HG02870 (cell line): Measurements from ENCODE around the gene CLBA1.

Experiments
- ATAC-seq: cut with Tn5 transposase; IDR thresholded peaks from one replicate; pipeline ENCODE4 v1.9.1; 2021; ENCODE audit warnings: mild to moderate bottlenecking, moderate library complexity; ENCODE audit not compliant: unreplicated experiment

Gene CLBA1

DNA sequence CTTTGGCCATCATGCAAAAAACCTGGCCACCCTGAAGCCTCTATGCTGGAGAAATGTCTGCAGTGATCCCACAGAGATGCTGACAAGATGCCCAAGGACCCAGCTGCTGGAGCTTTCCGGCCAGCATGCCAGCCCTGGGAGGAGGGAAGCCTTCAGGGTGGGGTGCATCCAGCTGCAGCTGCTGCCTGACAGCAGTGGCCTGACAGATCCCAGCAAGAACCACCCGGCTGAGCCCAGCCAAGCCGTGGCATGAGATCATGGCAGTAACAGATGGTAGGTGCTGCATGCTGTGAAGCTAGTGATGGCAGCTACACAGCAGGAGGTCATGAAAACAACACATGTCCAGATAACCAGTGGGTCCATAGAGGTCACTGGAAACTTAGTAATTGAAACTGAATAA is 13.8 kb downstream of the CLBA1 start:
- ATAC-seq, result no peak

DNA sequence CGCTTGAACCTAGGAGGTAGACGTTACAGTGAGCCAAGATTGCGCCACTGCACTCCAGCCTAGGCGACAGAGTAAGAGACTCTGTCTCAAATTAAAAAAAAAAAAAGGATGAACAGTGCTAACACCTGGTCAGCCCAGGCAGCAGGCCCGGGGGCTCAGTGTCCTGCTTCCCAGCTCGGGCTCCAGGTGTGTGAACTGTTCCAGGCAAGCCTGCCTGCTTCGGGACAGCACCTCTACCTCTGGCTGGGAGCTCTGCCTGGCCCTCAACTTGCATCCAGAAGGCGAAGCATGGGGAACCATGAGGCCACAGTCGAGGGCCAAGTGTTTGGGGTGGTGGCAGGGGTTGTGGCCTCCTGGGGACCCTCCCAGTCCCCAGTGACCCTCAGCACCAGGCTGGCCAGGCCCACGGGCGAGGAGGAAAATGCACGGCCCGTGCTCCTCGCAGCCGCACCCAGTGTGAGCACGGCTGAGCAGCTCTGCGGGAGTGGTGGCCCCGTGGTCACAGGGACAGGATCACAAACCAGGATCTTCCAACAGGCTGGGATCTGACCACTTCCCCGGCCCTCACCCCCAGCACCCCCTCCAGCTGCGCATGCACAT is 19.8 kb downstream of the CLBA1 start:
- ATAC-seq, result no peak

GRCh38 chr14:105005929-105006830 is 20.6 kb downstream of the CLBA1 start:
- no peak for ATAC-seq

DNA sequence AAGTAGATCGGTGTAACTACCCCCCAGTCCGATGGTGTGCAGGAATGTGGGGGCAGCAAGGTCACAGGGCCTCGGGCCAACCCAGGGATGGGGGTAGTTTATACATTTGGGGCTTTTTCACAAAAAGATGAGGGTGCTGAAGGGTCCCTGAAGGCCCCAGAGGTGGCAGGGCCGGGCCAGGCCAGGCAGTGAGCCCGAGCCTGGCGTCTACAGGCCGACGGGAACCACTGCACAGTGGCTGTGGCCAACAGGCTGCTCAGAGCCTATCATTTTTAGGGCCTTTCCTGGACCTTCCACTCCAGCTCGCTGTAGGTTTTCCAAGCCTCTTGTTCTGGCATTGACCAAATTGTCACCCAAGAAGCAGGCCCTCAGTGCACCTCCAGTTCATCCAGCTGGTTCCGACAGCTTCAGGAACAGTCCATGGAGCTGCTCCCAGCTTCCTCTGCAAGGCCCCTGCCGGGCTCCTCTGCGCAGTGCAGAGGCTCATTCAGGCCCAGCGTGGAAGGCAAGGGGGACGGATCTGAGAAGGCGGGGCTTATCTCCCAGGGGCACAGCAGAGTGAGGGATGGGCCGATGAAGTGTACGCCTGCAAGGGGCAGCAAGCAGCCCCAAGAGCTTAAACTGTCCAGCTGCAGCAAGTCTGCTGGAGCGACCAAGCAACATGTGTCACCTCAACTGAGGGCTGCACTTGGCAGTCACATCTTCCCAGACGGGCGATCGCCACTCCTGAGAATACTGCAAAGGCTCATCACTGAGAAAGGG is 21.4 kb downstream of the CLBA1 start:
- no peak for ATAC-seq

DNA sequence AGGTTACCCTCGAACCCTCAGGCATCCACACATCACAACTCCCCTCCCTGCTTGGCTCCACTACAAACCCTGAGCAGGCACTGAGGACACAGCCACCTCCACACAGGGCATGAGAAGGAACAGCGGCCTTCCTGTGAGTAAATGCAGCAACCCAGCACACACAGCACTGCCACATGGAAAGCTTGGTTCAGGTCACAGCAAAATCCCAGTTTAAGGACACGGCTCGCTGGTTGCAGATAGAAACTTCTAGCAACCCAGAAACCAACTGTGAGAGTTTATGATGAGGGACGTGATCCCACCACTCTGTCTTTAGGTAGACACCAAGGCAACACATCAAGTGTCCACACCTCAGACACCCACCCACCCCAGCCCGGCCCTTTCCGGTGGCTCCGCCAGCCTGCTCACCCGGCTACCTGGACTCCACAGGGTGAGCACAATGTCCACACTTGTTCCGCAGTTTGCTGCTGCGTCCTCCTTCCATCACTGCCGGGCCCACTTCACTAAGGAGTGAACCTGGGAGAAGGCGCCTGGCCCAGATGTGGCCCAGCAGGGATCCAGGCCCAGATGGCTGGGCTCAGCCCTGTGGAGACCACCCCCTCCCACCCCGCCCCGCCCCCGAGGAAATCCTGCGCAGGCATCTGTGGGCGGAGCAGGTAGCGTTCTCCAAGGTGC is 22.1 kb downstream of the CLBA1 start:
- ATAC-seq, result no peak

- ATAC-seq, result no peak
Observed at GRCh38 chr14:105010106-105010505, 24.5 kb downstream of the CLBA1 start.

- no peak for ATAC-seq
Observed at GRCh38 chr14:105010891-105011291, 25.3 kb downstream of the CLBA1 start.

DNA sequence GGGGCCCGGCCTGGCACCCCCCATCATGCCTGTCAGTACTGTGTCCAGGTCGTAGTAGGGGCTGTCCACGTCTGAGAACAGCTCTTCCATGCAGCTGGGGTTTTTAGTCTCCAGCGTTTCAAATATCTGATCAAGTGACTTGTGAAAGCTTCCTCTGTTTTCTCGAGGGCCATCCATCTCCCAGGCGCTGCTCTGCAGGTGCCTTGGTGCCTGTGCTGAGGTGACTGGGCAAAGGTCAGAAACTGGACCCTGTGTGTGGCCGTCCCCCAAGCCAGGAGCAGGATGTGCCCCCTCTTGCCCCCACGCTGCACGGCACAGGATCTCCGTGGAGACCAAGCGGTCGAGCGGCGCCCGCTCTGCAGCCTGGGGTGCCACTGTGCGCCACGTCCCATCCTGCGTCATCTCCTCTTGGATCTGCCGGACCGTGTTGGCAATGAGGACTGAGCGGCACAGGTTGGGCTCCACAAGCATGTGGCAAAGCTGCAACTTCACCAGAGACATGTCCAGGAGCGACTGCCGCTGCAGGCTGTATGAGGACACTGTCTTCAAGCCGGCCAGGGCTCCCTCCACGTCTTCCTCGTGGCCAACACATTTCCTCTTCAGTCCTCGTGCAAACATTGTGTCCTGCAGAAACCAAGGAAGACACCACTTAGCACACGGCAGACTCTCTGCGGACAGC is 25.9 kb downstream of the CLBA1 start:
- ATAC-seq, result no peak

DNA sequence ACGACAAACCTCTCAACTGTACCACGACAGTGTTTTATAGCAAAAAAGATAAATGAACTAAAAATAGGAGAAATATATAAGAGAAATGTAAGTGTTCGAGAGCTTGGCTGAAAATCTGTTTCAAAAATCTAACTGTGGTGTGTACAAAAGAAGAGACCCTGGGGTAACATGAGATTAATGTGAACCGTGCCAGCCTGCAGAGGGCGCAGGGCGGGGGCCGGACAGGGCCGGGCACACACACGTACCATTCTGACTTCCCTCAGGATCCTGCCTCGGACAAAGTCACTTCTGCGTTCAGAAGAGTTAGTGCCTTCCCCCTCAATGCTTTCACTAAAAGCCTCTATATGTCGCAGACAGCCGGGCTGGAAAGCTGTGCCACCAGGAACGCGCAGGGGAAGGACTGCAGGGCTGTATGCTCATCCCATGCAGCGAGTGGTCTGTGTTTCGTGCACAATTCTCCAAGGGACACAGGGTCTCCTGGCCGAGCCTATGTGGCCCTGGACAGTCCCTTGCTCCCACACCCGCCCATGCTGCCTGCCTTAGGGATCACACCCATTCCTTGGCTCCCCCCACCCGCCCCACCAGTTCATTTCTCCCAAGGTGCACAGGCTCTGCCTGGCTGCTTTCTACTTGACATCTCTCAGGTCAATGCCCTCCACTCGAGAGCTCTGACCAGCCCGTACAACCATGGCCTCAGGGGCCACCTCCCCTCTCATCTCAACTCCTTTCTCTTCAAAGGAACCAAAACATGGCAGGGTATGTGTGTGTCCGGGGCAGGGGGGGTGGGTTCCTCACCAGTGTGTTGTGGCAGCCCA is 26.8 kb downstream of the CLBA1 start:
- no peak for ATAC-seq

DNA sequence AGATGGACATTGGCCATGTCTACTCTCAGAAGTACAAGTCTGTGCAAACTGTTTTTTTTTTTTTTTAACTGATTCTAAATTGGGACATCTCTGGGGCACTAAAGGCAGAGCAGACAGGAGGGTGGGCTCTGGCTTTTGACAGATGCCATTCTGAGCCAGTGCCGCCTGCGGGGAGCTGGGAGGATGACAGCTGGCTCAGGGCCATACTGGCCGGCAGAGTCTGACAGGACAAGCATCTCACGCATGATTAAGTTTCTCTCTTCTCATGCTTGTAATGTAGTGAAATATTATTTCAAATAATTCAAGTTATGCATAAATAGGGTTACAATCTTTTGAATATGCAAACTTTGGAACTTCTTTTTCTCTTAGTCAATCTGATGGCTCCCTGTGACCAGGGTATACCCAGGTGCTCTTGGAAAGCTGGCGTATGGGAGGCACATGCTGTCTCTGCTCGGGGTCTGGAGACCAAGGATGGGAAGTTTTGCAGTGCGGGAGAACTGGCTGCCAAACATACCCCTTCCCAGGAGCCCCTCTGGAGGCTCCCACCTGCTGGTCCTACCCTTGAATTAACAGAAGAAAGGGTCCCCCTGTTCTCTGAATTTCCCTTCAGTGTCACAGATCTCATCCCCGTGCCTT is 27.7 kb downstream of the CLBA1 start:
- ATAC-seq, result no peak

GRCh38 chr14:105014032-105014431 is 28.4 kb downstream of the CLBA1 start:
- ATAC-seq, result no peak

DNA sequence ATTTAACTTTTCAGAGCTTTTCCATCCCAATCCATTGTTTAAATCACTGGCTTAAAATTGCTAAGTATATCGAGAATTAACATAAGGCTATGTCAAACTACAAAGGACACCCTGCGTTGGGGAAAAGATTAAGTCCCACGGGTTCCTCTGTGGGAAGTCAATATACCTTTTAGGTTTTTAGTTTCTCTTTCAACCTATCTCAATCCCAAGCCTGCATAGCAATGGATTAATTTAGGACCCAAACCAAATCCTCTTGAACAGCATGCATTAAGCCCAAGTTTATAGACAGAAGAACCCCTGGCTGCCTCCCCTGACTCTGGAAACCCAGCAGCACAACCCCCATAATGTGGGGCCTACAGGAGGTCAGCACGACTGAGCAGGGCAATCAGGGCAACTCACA is 29.0 kb downstream of the CLBA1 start:
- no peak for ATAC-seq

- no peak for ATAC-seq
Observed at GRCh38 chr14:105015242-105015641, 29.7 kb downstream of the CLBA1 start.

DNA sequence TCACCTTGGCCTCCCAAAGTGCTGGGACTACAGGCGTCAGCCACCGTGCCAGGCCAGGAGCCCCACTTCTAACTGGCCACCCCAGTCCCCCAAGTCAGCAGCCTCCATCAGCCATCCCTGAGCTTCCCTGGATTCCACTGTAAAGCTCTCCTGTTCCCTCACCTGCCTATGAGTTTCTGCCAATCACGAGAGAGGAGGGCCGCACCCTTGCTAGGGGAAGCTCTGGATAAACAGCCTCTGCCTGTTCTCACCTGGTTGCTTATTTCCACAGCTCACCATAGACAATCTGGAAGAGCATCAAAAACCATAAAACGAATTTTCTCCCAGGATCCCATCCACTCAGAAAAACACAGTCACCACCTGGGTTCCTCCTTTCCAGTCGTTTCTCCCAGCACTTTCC is 30.3 kb downstream of the CLBA1 start:
- no peak for ATAC-seq

DNA sequence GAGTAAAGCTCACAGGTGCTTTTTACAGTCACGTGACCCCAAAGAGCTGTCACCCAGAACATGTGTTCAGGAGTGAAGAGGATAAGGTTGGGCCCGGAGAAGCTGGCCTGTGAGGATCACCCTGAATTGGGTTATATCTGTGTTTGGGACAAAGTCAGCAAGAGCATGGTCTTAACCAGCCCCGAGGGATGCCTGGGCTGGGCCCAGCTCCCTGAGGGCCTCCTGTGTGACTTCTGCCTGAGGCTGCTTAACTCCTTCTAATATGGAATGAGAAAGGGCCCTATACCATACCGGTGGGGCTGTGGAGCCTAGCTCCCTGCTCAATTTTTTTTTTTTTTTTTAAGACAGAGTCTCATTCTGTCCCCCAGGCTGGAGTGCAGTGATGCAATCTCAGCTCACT is 32.8 kb downstream of the CLBA1 start:
- ATAC-seq, result no peak

DNA sequence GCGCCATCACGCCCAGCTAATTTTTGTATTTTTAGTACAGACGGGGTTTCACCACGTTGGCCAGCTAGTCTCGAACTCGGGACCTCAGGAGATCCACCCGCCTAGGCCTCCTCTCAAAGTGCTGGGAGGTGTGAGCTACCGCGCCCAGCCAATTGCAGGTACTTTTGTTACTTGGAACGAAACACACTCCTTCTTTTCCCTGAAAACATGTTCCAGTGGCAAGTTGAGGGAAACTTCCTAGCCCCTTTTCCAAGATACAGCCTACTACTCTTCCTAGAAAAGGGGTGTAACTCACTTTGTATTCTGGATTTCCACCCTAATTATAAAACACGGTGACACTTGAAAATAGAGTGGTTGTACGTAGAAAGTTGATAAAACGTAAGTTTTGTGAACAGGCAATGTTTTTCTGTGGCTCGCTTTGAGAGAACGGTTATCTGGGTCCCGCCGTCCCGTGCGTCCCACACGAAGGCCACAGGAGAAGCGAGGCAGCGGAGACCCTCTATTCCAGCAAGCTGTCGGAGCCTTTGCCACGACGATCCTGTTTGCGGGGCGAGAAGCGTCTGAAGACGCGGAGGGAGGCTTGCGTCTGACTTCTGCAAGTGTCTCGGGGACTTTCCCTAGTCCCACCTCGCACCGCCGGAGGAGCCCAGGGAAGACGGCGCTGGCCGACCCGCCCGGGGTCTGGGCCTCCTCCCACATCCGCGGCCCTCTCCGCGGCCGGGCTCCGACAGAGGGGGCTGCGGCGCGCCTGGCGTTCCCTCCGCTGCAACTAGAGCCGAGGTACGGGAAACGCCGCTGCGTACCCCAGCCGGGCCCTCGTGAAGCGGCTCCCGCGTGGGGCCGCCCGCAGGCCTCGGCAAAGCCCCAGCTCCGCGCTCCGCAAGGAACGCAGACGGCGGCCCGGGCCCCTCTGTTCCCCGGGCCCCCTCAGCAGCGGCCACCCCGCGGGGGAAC is 34.5 kb downstream of the CLBA1 start:
- ATAC-seq, result peak; percentile 28

DNA sequence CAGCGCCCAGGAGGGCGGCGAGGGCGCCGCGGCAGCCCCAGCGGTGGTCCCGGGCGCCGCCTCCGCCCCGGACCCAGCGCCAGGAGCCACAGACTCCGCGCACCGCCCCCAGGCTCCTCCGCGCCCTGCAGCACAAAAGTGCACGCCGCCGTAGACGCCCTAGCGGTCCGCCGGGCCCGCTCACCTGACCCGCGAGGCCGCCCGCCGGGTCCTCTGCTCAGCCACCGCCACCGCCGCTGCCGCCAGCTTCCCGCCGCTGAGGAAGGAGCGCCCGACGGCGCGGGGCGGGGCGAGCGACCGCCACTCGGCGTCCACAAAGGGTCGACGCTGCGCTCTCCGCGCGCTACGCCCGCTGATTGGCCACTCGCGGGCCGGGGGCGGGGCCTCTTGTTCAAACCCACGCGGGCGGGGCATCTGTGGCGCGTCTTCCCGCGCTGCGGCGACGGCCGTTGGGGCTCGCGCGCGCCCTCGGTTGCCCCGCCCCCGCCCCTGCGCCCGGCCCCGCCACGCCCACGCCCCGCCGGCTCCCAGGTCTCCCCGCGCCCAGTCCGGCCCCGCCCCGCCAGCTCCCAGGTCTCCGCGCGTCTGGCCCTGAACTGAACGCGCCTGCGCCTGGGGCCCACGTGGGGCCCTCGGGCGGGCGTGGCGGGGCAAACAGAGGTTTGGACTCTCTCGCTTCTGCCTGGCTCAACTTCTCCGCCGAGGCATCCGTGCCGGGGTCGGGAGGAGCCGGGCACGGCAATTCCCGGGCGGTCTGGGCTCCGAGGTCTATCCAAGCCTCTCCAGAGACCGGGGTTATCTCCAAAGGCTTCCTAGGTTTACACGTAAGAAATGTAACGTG is 35.4 kb downstream of the CLBA1 start, which contains the start of gene CDCA4:
CDCA4 (minus strand) TSS at position 269 of the 841 bp plus-strand sequence. CDS start 9,154 bp downstream, outside the sequence.
- peak; percentile 70 for ATAC-seq
